Fibroblast of mammary gland (primary cell): ENCODE results near the gene FXYD6.

Experiments used
- DNase-seq: peaks from one replicate; pipeline ENCODE4 v3.0.0-alpha.2; 2010; ENCODE audit warnings: low read depth
- H3K4me3 ChIP-seq: 2 replicates; pipeline ENCODE4 v1.5.1; 2011; ENCODE audit warnings: low read depth, mild to moderate bottlenecking, low read length, moderate library complexity; ENCODE audit not compliant: control insufficient read depth
- TF ChIP-seq, protein P1 (sequence below): conservative IDR thresholded peaks from 2 replicates; pipeline ENCODE4 v1.5.1; 2011; ENCODE audit warnings: low read depth, low read length, inconsistent platforms; ENCODE audit not compliant: control insufficient read depth, insufficient read depth

Gene FXYD6

DNA sequence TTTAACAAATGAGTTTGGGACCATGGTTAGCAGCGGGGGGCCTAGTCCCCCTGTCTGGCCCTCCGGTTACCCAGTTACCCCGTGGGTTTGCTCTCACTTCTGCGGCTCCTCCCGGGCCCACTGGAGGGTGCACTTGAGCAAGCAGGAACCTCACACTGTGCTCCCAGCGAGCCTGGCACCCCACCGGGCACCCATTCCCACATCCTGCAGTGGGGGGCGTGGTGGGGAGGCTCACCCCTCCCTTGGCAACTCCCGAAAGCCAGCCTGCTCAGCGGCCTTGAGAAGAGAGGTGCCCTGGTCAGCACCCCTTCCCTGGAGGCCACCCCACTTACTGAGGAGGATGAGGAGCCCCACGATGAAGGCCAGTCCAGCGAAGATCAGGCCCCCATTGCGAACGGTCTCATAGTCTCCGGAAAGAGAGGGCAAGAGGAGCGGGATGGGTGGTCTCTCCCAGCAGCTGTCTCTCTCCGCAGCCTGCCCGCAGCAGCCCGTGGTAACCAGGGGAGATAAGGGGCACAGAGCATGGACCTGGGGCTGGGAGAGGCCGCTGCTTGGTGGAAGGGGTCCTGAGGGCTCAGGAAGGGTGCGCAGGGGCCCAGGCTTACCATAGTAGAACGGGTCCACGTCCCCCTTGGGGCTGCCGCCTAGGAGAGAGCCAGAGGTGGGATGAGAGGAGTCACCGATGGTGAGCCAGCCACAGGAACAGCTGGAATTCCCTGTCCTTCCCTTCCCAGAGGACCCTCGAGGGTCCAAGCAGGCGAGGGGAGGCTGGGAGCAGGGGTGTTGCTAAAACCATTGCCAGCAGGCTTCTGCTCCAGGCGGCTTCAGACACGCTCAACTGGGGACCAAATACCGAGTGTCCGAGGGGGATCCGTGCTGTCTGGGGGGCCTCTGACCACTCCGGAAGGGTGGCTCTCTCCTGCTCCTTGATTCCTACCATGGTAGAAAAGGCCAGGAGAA lies 54.1 kb downstream of the FXYD6 start:
- TF ChIP-seq, protein P1, sequence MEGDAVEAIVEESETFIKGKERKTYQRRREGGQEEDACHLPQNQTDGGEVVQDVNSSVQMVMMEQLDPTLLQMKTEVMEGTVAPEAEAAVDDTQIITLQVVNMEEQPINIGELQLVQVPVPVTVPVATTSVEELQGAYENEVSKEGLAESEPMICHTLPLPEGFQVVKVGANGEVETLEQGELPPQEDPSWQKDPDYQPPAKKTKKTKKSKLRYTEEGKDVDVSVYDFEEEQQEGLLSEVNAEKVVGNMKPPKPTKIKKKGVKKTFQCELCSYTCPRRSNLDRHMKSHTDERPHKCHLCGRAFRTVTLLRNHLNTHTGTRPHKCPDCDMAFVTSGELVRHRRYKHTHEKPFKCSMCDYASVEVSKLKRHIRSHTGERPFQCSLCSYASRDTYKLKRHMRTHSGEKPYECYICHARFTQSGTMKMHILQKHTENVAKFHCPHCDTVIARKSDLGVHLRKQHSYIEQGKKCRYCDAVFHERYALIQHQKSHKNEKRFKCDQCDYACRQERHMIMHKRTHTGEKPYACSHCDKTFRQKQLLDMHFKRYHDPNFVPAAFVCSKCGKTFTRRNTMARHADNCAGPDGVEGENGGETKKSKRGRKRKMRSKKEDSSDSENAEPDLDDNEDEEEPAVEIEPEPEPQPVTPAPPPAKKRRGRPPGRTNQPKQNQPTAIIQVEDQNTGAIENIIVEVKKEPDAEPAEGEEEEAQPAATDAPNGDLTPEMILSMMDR, result peak; percentile 44
- no peak overlapping the region for H3K4me3 ChIP-seq
- DNase-seq, result no peak

DNA sequence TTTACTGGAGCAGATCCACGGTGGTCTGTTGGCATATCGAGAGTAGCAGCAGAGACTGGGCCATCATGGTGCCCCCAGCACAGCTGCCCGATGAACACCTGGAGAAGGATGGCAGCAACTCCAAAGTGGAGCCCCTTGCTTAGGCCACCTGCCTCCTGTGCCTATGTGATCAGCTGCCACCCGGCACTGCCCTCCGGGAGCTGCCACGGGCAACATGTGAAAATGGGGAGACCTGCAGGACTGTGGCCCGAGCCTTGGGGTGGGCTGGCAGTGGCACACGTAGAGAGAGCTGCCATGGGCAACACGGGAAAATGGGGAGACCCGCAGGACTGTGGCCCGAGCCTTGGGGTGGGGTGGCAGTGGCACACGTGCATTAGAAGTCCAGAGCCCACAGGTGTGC lies 55.0 kb downstream of the FXYD6 start:
- H3K4me3 ChIP-seq, result no peak overlapping the region
- DNase-seq, result no peak
- TF ChIP-seq, protein P1, result no peak

DNA sequence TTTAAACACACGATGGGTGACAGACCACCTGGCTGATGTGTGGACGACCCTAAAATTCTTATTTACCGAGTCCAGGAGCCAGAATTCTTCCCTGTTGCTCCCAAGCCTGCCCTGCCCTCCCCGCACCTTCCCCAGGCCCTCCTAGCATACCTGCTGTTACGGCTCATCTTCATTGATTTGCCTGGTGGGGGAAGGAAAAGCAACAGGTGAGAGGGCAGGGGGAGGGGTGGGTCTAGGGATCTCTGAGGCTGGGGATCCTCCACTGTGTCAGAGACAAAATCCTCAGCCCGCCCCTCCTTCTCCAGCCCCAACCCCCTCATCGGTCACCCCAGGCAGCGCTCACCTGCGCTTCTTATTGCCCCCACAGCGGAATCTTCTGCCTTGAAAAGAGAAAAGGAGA lies 55.9 kb downstream of the FXYD6 start:
- TF ChIP-seq, protein P1, result no peak
- H3K4me3 ChIP-seq, result no peak overlapping the region
- DNase-seq, result no peak

DNA sequence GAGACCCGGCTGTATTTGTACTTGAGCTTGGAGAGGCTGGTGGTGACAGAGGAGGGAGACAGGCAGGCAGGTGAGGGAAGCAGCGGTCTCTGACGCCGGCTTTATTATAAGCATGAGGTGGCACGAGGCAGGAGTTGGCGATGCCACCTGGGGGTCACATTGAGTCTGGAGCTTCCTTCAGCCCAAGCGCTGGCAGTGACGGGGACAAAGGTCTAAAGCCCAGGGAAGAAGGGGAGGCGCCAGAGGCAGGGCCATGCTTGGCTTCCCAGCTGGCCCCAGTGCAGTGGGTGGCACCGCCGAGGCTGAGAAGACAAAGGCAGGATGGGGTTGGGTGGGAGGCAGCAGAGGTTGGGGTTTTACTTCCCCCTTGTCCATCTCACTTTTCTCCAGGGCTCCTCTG lies 56.4 kb downstream of the FXYD6 start:
- TF ChIP-seq, protein P1, result no peak

DNA sequence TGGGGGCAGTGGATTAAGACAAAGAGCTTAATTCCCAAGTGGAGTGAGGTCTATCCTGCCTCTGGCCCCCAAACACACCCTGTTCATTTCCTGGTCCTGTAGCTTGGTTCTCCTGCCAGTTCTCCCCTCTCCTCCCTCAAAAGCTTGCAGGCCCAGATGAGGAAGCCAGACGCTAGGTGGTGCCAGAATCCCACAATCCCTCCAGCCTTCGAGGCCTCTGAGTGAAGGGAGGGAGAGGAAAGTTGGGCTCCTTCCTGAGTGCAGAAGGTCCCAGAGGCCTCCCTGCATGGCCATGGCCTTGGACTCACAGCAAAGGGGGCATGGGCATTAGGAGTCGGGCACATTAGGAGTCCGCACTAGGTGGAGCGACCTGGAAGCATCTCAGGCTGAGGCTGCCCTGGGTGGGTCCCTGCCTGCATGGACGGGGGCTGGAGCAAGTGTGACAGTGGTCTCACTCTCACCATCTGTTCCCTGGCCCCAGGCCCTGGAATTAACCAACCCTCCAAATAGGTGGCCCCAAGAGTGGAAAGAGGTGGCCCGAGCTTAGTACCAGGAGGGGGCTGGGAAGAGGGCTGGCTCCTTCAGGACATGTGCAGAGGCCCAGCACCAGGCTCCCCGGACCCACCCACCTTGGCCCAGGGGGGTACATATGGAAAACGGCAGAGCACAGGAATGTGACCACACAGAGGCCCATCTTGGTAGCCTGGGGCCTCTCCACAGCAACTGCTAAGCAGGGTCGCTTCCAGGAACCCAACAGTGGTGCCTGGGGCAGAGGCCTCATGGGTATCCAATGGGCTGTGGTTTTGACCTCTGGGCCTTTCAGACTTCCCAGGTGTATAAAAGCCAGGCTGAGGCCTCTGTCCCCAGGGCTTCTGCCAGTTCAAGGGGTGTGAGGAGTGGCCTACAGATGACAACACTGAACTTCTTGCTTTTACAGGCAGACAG lies 57.1 kb downstream of the FXYD6 start:
- H3K4me3 ChIP-seq, result no peak overlapping the region
- TF ChIP-seq, protein P1, result peak; percentile 76
- DNase-seq, result peak; percentile 71

More for the DNA sequence above, 56.4 kb downstream of the FXYD6 start:
- no peak overlapping the region for H3K4me3 ChIP-seq
- no peak for DNase-seq

DNA sequence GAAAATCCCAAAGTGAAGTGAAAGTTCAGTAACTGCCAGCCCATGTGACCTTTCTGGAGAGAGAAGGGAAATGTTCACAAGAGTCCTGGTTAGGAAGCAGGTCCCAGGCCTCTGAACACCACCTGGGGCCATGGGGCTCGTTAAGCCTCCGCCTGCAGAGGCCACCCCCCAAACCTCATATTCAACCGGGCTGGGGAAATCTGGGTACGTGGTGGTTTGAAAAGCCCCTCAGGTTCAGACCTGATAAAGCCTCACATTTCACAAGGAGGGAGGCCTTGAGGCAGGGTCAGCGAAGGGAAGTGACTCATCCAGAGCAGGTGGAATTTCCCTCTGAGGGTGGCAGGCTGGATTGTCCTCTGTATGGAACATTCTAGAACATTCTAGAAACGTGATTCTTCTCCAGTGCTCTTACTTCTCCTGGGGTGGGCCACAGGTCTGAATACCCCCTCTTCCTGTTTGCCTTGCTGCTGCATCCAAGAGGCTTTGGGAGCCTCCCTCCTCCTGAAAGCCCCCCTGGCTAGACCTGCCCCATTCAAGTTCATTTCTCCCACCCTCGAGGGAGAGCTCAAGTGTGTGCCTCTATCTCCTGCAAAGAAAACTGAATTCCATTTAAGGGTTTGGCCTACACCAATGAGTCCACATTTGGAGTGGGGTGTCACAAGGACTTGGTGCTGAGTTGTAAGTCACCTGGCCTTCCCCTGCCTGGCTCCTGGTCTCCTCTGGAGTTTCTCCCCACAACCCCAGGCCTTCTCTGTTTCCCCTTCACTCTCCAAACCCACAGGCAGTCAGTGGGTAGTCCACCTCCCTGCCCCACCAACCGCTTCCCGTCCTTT lies 58.2 kb downstream of the FXYD6 start:
- H3K4me3 ChIP-seq, result no peak overlapping the region
- TF ChIP-seq, protein P1, result no peak
- DNase-seq, result no peak
